K562 (cell line): ENCODE data around the gene MYLK4. TPM values are rescaled to one million over a fixed set of nuclear protein-coding genes. Genes with fewer than 3 reads are reported as not detected.

Experiments
- ATAC-seq: fragments of 200-7000 bp; cut with Tn5 transposase; 3 replicates; pipeline ENCODE4 v1.9.1; 2020; ENCODE audit warnings: moderate library complexity
- BruUV-seq: library from RNA; stranded (reverse); fragments of 400-500 nt; replicated peaks from 2 replicates; lab custom pipeline; 2021; lab: Mats Ljungman, UMichigan
- CTCF ChIA-PET: fragments of 300-600 bp; formaldehyde crosslinking; extraction: SDS; loops from one replicate; lab custom pipeline; 2021; ENCODE audit warnings: low intra/inter-chr PET ratio; lab: Yijun Ruan, JAX
- POLR2A ChIA-PET: fragments of 300-600, 350-650 bp; sonication (Branson Sonifier 250); formaldehyde crosslinking; extraction: SDS; loops from one replicate; lab custom pipeline; 2021; ENCODE audit warnings: antibody characterized with exemption, inconsistent platforms; lab: Yijun Ruan, JAX
- DNase-seq, 4 experiments: peaks; one replicate each; pipeline versions ENCODE4 v3.0.0 to v3.0.0-alpha.2; 2011 to 2018; ENCODE audit warnings: low spot score in 3 of 4, mixed read lengths in 3 of 4; ENCODE audit errors: extremely low read depth in 1 of 4
- FAIRE-seq: peaks from 2 replicates; lab custom pipeline; 2011; peaks lifted over from hg19 to GRCh38; lab: Jason Lieb, UNC
- H2AFZ ChIP-seq: 2 replicates; pipeline ENCODE4 v1.6.0; 2011; ENCODE audit warnings: low read depth, low read length, control low read depth, inconsistent platforms
- H3K27ac ChIP-seq: fragments of 200-600 bp; 3 replicates; pipeline ENCODE4 v1.8.0; 2011; ENCODE audit warnings: low read depth, mild to moderate bottlenecking, control low read depth, inconsistent platforms, low read length, moderate library complexity, mixed read lengths; ENCODE audit errors: extremely low read depth
- H3K27me3 ChIP-seq, 2 experiments: fragments of 300-600 bp in 1 of 2; 2 replicates in 1 of 2; 3 replicates in 1 of 2; pipeline versions ENCODE4 v1.6.0 to v1.8.0; 2011; ENCODE audit warnings: inconsistent platforms in 2 of 2, low read length in 2 of 2, mild to moderate bottlenecking in 1 of 2, mixed read lengths in 1 of 2, moderate library complexity in 1 of 2; ENCODE audit not compliant: control insufficient read depth in 2 of 2, insufficient read depth in 2 of 2
- H3K36me3 ChIP-seq: fragments of 300-600 bp; 3 replicates; pipeline ENCODE4 v1.8.0; 2011; ENCODE audit warnings: mild to moderate bottlenecking, low read length, inconsistent platforms; ENCODE audit not compliant: control insufficient read depth, insufficient read depth
- H3K4me1 ChIP-seq, 2 experiments: fragments of 200-600 bp in 1 of 2; replicated peaks in 1 of 2; 2 replicates in 1 of 2; 3 replicates in 1 of 2; pipeline versions ENCODE4 v1.5.1 to v1.8.0; 2011; ENCODE audit warnings: inconsistent platforms in 2 of 2, low read length in 2 of 2, mild to moderate bottlenecking in 1 of 2, mixed read lengths in 1 of 2, moderate library complexity in 1 of 2; ENCODE audit not compliant: control insufficient read depth in 2 of 2, insufficient read depth in 2 of 2
- H3K4me2 ChIP-seq: 2 replicates; pipeline ENCODE4 v1.6.1; 2011; ENCODE audit warnings: low read length, control low read depth, inconsistent platforms, mixed read lengths; ENCODE audit not compliant: insufficient read depth
- H3K4me3 ChIP-seq: fragments of 200-600 bp; sonication (generic), shearing (Covaris generic); 2 replicates; pipeline ENCODE4 v1.5.1; 2016; ENCODE audit warnings: control low read depth, inconsistent platforms
- H3K79me2 ChIP-seq: fragments of 200-600 bp; 3 replicates; pipeline ENCODE4 v1.8.0; 2011; ENCODE audit warnings: low read length, inconsistent platforms; ENCODE audit not compliant: control insufficient read depth, insufficient read depth
- H3K9ac ChIP-seq, 2 experiments: 2 replicates each; pipeline versions ENCODE4 v1.6.0 to v1.6.1; 2011; ENCODE audit warnings: low read depth in 2 of 2, low read length in 2 of 2, control low read depth in 1 of 2, inconsistent platforms in 1 of 2, mild to moderate bottlenecking in 1 of 2, mixed read lengths in 1 of 2; ENCODE audit not compliant: insufficient read depth in 1 of 2
- H3K9me1 ChIP-seq: one replicate; pipeline ENCODE4 v1.6.0; 2011; ENCODE audit warnings: inconsistent platforms, mild to moderate bottlenecking, low read length, moderate library complexity; ENCODE audit not compliant: control insufficient read depth, insufficient read depth
- H3K9me3 ChIP-seq: replicated peaks from 2 replicates; pipeline ENCODE4 v1.5.1; 2011; ENCODE audit warnings: low read depth, low read length, inconsistent platforms; ENCODE audit not compliant: control insufficient read depth, insufficient read depth
- H4K20me1 ChIP-seq: replicated peaks from 2 replicates; pipeline ENCODE4 v1.6.1; 2011; ENCODE audit warnings: low read length, inconsistent platforms, mixed read lengths; ENCODE audit not compliant: control insufficient read depth, insufficient read depth
- BRCA1 ChIP-seq, 2 experiments: fragments of 450-650 bp in 1 of 2; sonication (generic) in 1 of 2; formaldehyde crosslinking in 1 of 2; IDR thresholded peaks; 2 replicates each; pipeline versions ENCODE4 v1.5.0 to v1.6.1; 2017 to 2020; ENCODE audit warnings: mild to moderate bottlenecking in 1 of 2, missing genetic modification reagents in 1 of 2
- ESRRB ChIP-seq: fragments of 250-450 bp; sonication (Bioruptor Pico); IDR thresholded peaks from 2 replicates; pipeline ENCODE4 v1.5.0; 2020; ENCODE audit warnings: mild to moderate bottlenecking, moderate library complexity, borderline replicate concordance
- HOMEZ ChIP-seq: fragments of 250-450 bp; sonication (Bioruptor Pico); IDR thresholded peaks from 2 replicates; pipeline ENCODE4 v1.4.0; 2020; ENCODE audit warnings: mild to moderate bottlenecking, moderate library complexity
- MEF2A ChIP-seq: IDR thresholded peaks from 2 replicates; pipeline ENCODE4 v1.6.1; 2011; ENCODE audit warnings: low read depth, mild to moderate bottlenecking, low read length, moderate library complexity; ENCODE audit not compliant: control insufficient read depth
- POLR3G ChIP-seq: IDR thresholded peaks from 2 replicates; pipeline ENCODE4 v1.6.1; 2011; ENCODE audit not compliant: insufficient read length, insufficient replicate concordance; ENCODE audit errors: extremely low read depth
- ZFPM2 ChIP-seq: fragments of 250-450 bp; sonication (Bioruptor Pico); IDR thresholded peaks from 2 replicates; pipeline ENCODE4 v1.5.1; 2022; ENCODE audit warnings: mild to moderate bottlenecking
- ZNF764 ChIP-seq: fragments of 250-450 bp; sonication (Bioruptor Pico); IDR thresholded peaks from 2 replicates; pipeline ENCODE4 v1.4.0; 2020; ENCODE audit warnings: low read depth, mild to moderate bottlenecking, moderate library complexity
- ZNF77 ChIP-seq: fragments of 250-450 bp; sonication (Bioruptor Pico); IDR thresholded peaks from 2 replicates; pipeline ENCODE4 v1.5.0; 2020
- ZSCAN32 ChIP-seq: fragments of 450-650 bp; formaldehyde crosslinking; IDR thresholded peaks from 2 replicates; pipeline ENCODE4 v1.4.0; 2020; ENCODE audit warnings: mild to moderate bottlenecking, moderate library complexity
- WGBS: fragments of 100-300 bp; shearing (Covaris generic); methylation state at CpG from one replicate; pipeline ENCODE4 v1.1.6; 2016; ENCODE audit warnings: low coverage, mixed read lengths; ENCODE audit not compliant: insufficient coverage; ENCODE audit errors: missing lambda C conversion rate; 5-methylcytosine and 5-hydroxymethylcytosine counted together
- in situ Hi-C: fragments of 300-500 bp; cut with MboI; formaldehyde crosslinking; loops from 4 replicates; pipeline ENCODE4 v1.15.0; 2018; ENCODE audit warnings: inconsistent platforms, mixed read lengths
- intact Hi-C: fragments of 100-400 bp; cut with micrococcal nuclease; formaldehyde crosslinking; loops from 2 replicates; pipeline ENCODE4 v1.14.2; 2022
- polyA plus RNA-seq, 8 experiments: library from polyadenylated mRNA; depleted of rRNA in 4 of 8; stranded (reverse) in 5 of 8; unstranded in 3 of 8; fragments of >200 nt; fragmentation: Nextera tagmentation in 2 of 8; fragmentation: Illumina TruSeq in 1 of 8; extraction: Ambion mirVana in 2 of 8; extraction: Trizol in 1 of 8; gene quantifications; 2 replicates each; pipeline versions ENCODE4 v1.2.1 to v1.2.3, GENCODE V29; 2011 to 2014; ENCODE audit warnings: inconsistent platforms in 1 of 8, missing spikeins in 1 of 8
- total RNA-seq, 7 experiments: library from RNA; depleted of rRNA in 6 of 7; stranded (reverse); fragments of >200 nt in 6 of 7; fragmentation: Illumina TruSeq in 2 of 7; extraction: Trizol in 2 of 7; gene quantifications; 2 replicates each; pipeline versions ENCODE4 v1.2.1 to v1.2.3, GENCODE V29; 2011 to 2021; ENCODE audit warnings: low replicate concordance in 1 of 7
- TF ChIP-seq, protein P1 (sequence below): fragments of 450-650 bp; conservative IDR thresholded peaks from 2 replicates; pipeline ENCODE4 v1.6.1; 2016; ENCODE audit warnings: missing genetic modification characterization, low read depth, mild to moderate bottlenecking, missing compliant biosample characterization, moderate library complexity
- TF ChIP-seq, protein P2 (sequence below): fragments of 450-650 bp; IDR thresholded peaks from 2 replicates; pipeline ENCODE4 v1.6.1; 2014; ENCODE audit warnings: low read depth, mild to moderate bottlenecking, moderate library complexity, borderline replicate concordance

MYLK4 gene
- total and polyA plus RNA-seq, 9 of the 15 experiments (the other 6 are each of a cell fraction or from before 2014, with no cell fraction given), result 0.01 to 0.15 (median 0.06) TPM

- intact Hi-C loops (no loop called here), in situ Hi-C loops (loop anchor here (5.0 kb wide), 1 partner anchor 1032 kb away; no protein-coding TSS in a partner anchor)
- H3K36me3 ChIP-seq, result no peaks in the 10 kb centered on the region
- no peaks in the 10 kb centered on the region for H3K4me1 ChIP-seq
- H3K4me3 ChIP-seq, result no peak overlapping the region
- H3K9me3 ChIP-seq, result no peaks in the 10 kb centered on the region
- H3K27ac ChIP-seq, result no peak overlapping the region
- BruUV-seq, result no TSS peak
- peaks cover 62 to 65% of the 10 kb centered on the region in 2 experiments for H3K27me3 ChIP-seq
- no peak overlapping the region for H3K9ac ChIP-seq
- H2AFZ ChIP-seq, result no peak overlapping the region
- FAIRE-seq (no peak), DNase-seq (no peak), ATAC-seq (no peak)
- H3K79me2 ChIP-seq, result no peaks in the 10 kb centered on the region
- 3% methylated on average over 12 of the region's 12 CpGs for WGBS
- H4K20me1 ChIP-seq, result no peaks in the 10 kb centered on the region
- no peak overlapping the region for H3K4me2 ChIP-seq
- ChIA-PET POLR2A (no interaction called here), CTCF (interaction anchor here (1.1 kb wide), 1 partner anchor 13 kb away, joined by 3 read pairs; no protein-coding TSS in a partner anchor)
- no peaks in the 10 kb centered on the region for H3K9me1 ChIP-seq
- no peak for TF ChIP-seq MEF2A
- no peak for TF ChIP-seq POLR3G
- no peak for TF ChIP-seq ZSCAN32
Observed at GRCh38 chr6:2624177-2624576, 126.5 kb downstream of the MYLK4 start.

DNA sequence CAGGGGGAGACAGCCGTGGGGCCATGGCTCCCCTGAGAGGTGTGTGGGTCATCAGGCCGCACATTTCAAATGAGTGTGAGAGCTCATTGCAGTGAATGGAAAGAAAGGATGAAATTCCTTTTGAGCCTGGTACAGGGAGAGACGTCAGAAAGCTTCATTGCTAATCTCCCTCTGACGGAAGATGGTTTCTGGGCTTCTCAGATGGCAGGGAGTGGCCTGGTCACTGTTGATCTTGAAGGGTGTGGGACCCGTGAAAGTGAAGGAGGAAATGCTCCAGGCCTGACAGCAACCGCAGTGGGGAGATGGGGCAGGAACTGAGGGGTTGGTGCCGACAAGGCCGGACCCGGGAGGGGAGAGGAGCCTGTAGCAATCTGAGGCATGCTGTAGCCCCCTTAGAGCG, 127.4 kb downstream of the MYLK4 start:
- ChIA-PET POLR2A (interaction anchor here (0.6 to 1.2 kb wide), 3 partner anchors 9 to 1144 kb away, joined by 4 read pairs; no protein-coding TSS in a partner anchor), CTCF (interaction anchor here (1.1 kb wide), 1 partner anchor 12 kb away, joined by 3 read pairs; no protein-coding TSS in a partner anchor)
- Histone ChIP-seq H3K9me3 (no peaks in the 10 kb centered on the region), H3K4me3 (no peak overlapping the region), H3K4me1 (no peaks in the 10 kb centered on the region), H3K27me3 (peaks cover 66 to 68% of the 10 kb centered on the region in 2 experiments), H3K4me2 (no peak overlapping the region), H3K27ac (no peak overlapping the region), H3K36me3 (no peaks in the 10 kb centered on the region), H3K79me2 (no peaks in the 10 kb centered on the region), H3K9me1 (no peaks in the 10 kb centered on the region), H3K9ac (no peak overlapping the region), H2AFZ (no peak overlapping the region), H4K20me1 (no peaks in the 10 kb centered on the region)
- DNase-seq, result no peak
- 2% methylated on average over 10 of the region's 10 CpGs for WGBS
- intact Hi-C loops (no loop called here), in situ Hi-C loops (loop anchor here (5.0 kb wide), 1 partner anchor 1031 kb away; no protein-coding TSS in a partner anchor)
- ATAC-seq, result no peak
- FAIRE-seq, result no peak
- no TSS peak for BruUV-seq
- no peak for TF ChIP-seq ZNF764 (CRISPR knock-in tag)
- no peak for TF ChIP-seq ESRRB (CRISPR knock-in tag)
- TF ChIP-seq HOMEZ (CRISPR knock-in tag), result no peak
- TF ChIP-seq, protein P1, sequence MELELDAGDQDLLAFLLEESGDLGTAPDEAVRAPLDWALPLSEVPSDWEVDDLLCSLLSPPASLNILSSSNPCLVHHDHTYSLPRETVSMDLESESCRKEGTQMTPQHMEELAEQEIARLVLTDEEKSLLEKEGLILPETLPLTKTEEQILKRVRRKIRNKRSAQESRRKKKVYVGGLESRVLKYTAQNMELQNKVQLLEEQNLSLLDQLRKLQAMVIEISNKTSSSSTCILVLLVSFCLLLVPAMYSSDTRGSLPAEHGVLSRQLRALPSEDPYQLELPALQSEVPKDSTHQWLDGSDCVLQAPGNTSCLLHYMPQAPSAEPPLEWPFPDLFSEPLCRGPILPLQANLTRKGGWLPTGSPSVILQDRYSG (tag), result no peak
- TF ChIP-seq ZFPM2 (CRISPR knock-in tag), result no peak
- TF ChIP-seq ZNF77 (CRISPR knock-in tag), result no peak
- no peak for TF ChIP-seq BRCA1 (IDR thresholded peaks at IDR 0.05)
- no peak for TF ChIP-seq BRCA1 (CRISPR knock-in tag; IDR thresholded peaks at IDR 0.05)
- TF ChIP-seq, protein P2, sequence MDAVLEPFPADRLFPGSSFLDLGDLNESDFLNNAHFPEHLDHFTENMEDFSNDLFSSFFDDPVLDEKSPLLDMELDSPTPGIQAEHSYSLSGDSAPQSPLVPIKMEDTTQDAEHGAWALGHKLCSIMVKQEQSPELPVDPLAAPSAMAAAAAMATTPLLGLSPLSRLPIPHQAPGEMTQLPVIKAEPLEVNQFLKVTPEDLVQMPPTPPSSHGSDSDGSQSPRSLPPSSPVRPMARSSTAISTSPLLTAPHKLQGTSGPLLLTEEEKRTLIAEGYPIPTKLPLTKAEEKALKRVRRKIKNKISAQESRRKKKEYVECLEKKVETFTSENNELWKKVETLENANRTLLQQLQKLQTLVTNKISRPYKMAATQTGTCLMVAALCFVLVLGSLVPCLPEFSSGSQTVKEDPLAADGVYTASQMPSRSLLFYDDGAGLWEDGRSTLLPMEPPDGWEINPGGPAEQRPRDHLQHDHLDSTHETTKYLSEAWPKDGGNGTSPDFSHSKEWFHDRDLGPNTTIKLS, result no peak
